K562 (cell line): ENCODE measurements around the gene PEDS1. TPM values are rescaled to one million over a fixed set of nuclear protein-coding genes. Genes with fewer than 3 reads are reported as not detected.

Experiments
- BCOR ChIP-seq: fragments of 450-650 bp; IDR thresholded peaks from 2 replicates; pipeline ENCODE4 v1.6.1; 2016
- C11orf30 ChIP-seq: fragments of 450-650 bp; IDR thresholded peaks from 2 replicates; pipeline ENCODE4 v1.6.1; 2016; ENCODE audit warnings: low read depth, mild to moderate bottlenecking
- CBFA2T2 ChIP-seq: fragments of 450-650 bp; conservative IDR thresholded peaks from 2 replicates; pipeline ENCODE4 v1.6.1; 2017; ENCODE audit warnings: mild to moderate bottlenecking
- DDX20 ChIP-seq: fragments of 450-650 bp; IDR thresholded peaks from 2 replicates; pipeline ENCODE4 v1.6.1; 2016; ENCODE audit warnings: missing genetic modification characterization, low read depth, mild to moderate bottlenecking, missing compliant biosample characterization, moderate library complexity
- GATA2 ChIP-seq: sonication (generic); formaldehyde crosslinking; IDR thresholded peaks from 2 replicates; pipeline ENCODE4 v1.4.0; 2020; ENCODE audit warnings: mild to moderate bottlenecking, missing genetic modification reagents
- MECOM ChIP-seq: fragments of 250-450 bp; sonication (Bioruptor Pico); IDR thresholded peaks from 2 replicates; pipeline ENCODE4 v1.8.0; 2022; ENCODE audit warnings: inconsistent platforms
- MXI1 ChIP-seq: IDR thresholded peaks from 2 replicates; pipeline ENCODE4 v1.6.1; 2011; ENCODE audit warnings: low read depth, mild to moderate bottlenecking, improper control_type of control experiment, low read length
- NCOA4 ChIP-seq: fragments of 450-650 bp; IDR thresholded peaks from 2 replicates; pipeline ENCODE4 v1.6.1; 2018; ENCODE audit warnings: mild to moderate bottlenecking; ENCODE audit not compliant: partially characterized antibody
- SIX5 ChIP-seq, 2 experiments: IDR thresholded peaks; 2 replicates each; pipeline ENCODE4 v1.6.1; 2011; ENCODE audit warnings: low read length in 2 of 2, borderline replicate concordance in 1 of 2, low read depth in 1 of 2, mild to moderate bottlenecking in 1 of 2, moderate library complexity in 1 of 2; ENCODE audit not compliant: insufficient read depth in 1 of 2
- SNIP1 ChIP-seq: fragments of 450-650 bp; IDR thresholded peaks from 2 replicates; pipeline ENCODE4 v1.7.1; 2017; ENCODE audit warnings: low read depth, mild to moderate bottlenecking
- SOX6 ChIP-seq: fragments of 450-650 bp; IDR thresholded peaks from 2 replicates; pipeline ENCODE4 v1.6.1; 2014; ENCODE audit warnings: mild to moderate bottlenecking
- THRAP3 ChIP-seq: fragments of 450-650 bp; IDR thresholded peaks from 2 replicates; pipeline ENCODE4 v1.6.1; 2016; ENCODE audit warnings: mild to moderate bottlenecking, inconsistent platforms, borderline replicate concordance
- ZFX ChIP-seq: sonication (generic); formaldehyde crosslinking; IDR thresholded peaks from 2 replicates; pipeline ENCODE4 v1.8.0; 2022; ENCODE audit warnings: mild to moderate bottlenecking, missing genetic modification reagents, moderate library complexity
- ZNF551 ChIP-seq: fragments of 250-450 bp; sonication (Bioruptor Pico); IDR thresholded peaks from 2 replicates; pipeline ENCODE4 v1.5.0; 2021; ENCODE audit warnings: mild to moderate bottlenecking, moderate library complexity
- ZNF699 ChIP-seq: fragments of 250-450 bp; sonication (Bioruptor Pico); IDR thresholded peaks from 2 replicates; pipeline ENCODE4 v1.8.0; 2021; ENCODE audit warnings: mild to moderate bottlenecking, moderate library complexity; ENCODE audit not compliant: insufficient replicate concordance
- polyA plus RNA-seq, 8 experiments: library from polyadenylated mRNA; depleted of rRNA in 4 of 8; stranded (reverse) in 5 of 8; unstranded in 3 of 8; fragments of >200 nt; fragmentation: Nextera tagmentation in 2 of 8; fragmentation: Illumina TruSeq in 1 of 8; extraction: Ambion mirVana in 2 of 8; extraction: Trizol in 1 of 8; gene quantifications; 2 replicates each; pipeline versions ENCODE4 v1.2.1 to v1.2.3, GENCODE V29; 2011 to 2014; ENCODE audit warnings: inconsistent platforms in 1 of 8, missing spikeins in 1 of 8
- total RNA-seq, 7 experiments: library from RNA; depleted of rRNA in 6 of 7; stranded (reverse); fragments of >200 nt in 6 of 7; fragmentation: Illumina TruSeq in 2 of 7; extraction: Trizol in 2 of 7; gene quantifications; 2 replicates each; pipeline versions ENCODE4 v1.2.1 to v1.2.3, GENCODE V29; 2011 to 2021; ENCODE audit warnings: low replicate concordance in 1 of 7
- TF ChIP-seq, protein P1 (sequence below), 2 experiments: fragments of 450-650 bp in 1 of 2; sonication (generic) in 1 of 2; formaldehyde crosslinking in 1 of 2; IDR thresholded peaks in 1 of 2; conservative IDR thresholded peaks in 1 of 2; 2 replicates each; pipeline versions ENCODE4 v1.6.1 to v1.8.1; 2016 to 2023; ENCODE audit warnings: mild to moderate bottlenecking in 2 of 2, moderate library complexity in 2 of 2, inconsistent platforms in 1 of 2, missing genetic modification reagents in 1 of 2
- TF ChIP-seq, protein P2 (sequence below), 2 experiments: fragments of 450-650 bp; conservative IDR thresholded peaks; 2 replicates each; pipeline ENCODE4 v1.6.1; 2017; ENCODE audit warnings: mild to moderate bottlenecking in 2 of 2, moderate library complexity in 2 of 2
- TF ChIP-seq, protein P3 (sequence below), 2 experiments: IDR thresholded peaks; 2 replicates each; pipeline ENCODE4 v1.6.1; 2012; ENCODE audit warnings: improper control_type of control experiment in 2 of 2, low read depth in 2 of 2, low read length in 2 of 2, borderline replicate concordance in 1 of 2
- TF ChIP-seq, protein P4 (sequence below): fragments of 450-650 bp; formaldehyde crosslinking; conservative IDR thresholded peaks from 2 replicates; pipeline ENCODE4 v1.4.0; 2022; ENCODE audit warnings: mild to moderate bottlenecking, missing genetic modification characterization
- TF ChIP-seq, protein P5 (sequence below), 2 experiments: fragments of 450-650 bp; IDR thresholded peaks; 2 replicates each; pipeline ENCODE4 v1.6.1; 2016

PEDS1 gene
- total and polyA plus RNA-seq, 9 of the 15 experiments (the other 6 are each of a cell fraction or from before 2014, with no cell fraction given): 2.9 to 38.5 (median 24.2) TPM

DNA sequence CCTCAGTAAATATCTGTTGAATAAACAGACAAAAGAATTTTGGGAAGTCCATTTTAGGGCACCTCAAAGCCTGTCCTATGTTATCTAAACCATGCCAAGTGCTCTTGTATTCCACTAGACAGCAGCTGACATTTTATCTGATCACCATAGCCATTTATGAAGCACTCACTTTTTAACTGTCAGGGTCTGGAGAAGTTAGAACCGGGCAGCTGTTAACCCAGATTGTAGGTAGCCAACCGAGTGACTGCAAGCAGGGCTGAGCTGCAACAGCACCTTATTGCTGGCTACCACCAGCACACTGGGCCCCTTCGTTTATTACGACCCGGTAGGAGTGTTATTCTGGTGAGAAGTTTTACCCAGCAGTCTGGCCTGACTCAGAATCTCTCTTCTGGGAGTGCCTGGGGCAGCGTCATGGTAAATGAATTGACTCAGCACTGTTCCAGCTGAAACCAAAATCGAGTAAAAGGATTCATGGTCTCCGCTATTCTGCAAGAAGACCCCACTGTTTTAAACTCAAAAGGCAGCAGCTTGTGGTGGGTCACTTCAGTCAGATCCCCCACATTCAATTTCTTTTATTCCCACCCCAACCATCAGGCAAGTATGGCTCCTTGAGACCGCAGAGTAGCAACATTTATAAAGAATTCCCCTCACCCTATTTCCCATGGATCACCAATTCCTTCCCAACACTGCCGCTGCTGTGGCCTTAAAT, 42.2 kb downstream of the PEDS1 start (continued):
- TF ChIP-seq, protein P1, sequence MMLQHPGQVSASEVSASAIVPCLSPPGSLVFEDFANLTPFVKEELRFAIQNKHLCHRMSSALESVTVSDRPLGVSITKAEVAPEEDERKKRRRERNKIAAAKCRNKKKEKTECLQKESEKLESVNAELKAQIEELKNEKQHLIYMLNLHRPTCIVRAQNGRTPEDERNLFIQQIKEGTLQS (IDR thresholded peaks at IDR 0.05): no peak
- TF ChIP-seq, protein P1 (CRISPR knock-in tag; conservative IDR thresholded peaks at IDR 0.05): 0 out of 2 replicates have a peak, but pooled peaks have one; percentile 49
- TF ChIP-seq CBFA2T2 (peak; percentile 83), NCOA4 (no peak), BCOR (no peak; the same call in 1 of the 2 replicates), SNIP1 (no peak), DDX20 (tag) (no peak), MXI1 (0 out of 2 replicates have a peak, but pooled peaks have one; percentile 9), THRAP3 (no peak), ZNF551 (CRISPR knock-in tag) (no peak), ZNF699 (CRISPR knock-in tag) (no peak), SIX5 (IDR thresholded peaks at IDR 0.05; ENCODE audit: borderline replicate concordance in 1 of 2, insufficient read depth in 1 of 2, low read depth in 1 of 2, low read length in 2 of 2) (no peak), ZFX (CRISPR knock-in tag) (0 out of 2 replicates have a peak, but pooled peaks have one; percentile 12), SOX6 (peak; percentile 71), GATA2 (CRISPR knock-in tag) (peak; percentile 66), MECOM (CRISPR knock-in tag) (no peak), C11orf30 (peak; percentile 48)
- TF ChIP-seq, protein P2, sequence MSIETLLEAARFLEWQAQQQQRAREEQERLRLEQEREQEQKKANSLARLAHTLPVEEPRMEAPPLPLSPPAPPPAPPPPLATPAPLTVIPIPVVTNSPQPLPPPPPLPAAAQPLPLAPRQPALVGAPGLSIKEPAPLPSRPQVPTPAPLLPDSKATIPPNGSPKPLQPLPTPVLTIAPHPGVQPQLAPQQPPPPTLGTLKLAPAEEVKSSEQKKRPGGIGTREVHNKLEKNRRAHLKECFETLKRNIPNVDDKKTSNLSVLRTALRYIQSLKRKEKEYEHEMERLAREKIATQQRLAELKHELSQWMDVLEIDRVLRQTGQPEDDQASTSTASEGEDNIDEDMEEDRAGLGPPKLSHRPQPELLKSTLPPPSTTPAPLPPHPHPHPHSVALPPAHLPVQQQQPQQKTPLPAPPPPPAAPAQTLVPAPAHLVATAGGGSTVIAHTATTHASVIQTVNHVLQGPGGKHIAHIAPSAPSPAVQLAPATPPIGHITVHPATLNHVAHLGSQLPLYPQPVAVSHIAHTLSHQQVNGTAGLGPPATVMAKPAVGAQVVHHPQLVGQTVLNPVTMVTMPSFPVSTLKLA (conservative IDR thresholded peaks at IDR 0.05): peak in 1 of 2 experiments; percentile 52; a peak in 2 of 4 replicates
- TF ChIP-seq, protein P3, sequence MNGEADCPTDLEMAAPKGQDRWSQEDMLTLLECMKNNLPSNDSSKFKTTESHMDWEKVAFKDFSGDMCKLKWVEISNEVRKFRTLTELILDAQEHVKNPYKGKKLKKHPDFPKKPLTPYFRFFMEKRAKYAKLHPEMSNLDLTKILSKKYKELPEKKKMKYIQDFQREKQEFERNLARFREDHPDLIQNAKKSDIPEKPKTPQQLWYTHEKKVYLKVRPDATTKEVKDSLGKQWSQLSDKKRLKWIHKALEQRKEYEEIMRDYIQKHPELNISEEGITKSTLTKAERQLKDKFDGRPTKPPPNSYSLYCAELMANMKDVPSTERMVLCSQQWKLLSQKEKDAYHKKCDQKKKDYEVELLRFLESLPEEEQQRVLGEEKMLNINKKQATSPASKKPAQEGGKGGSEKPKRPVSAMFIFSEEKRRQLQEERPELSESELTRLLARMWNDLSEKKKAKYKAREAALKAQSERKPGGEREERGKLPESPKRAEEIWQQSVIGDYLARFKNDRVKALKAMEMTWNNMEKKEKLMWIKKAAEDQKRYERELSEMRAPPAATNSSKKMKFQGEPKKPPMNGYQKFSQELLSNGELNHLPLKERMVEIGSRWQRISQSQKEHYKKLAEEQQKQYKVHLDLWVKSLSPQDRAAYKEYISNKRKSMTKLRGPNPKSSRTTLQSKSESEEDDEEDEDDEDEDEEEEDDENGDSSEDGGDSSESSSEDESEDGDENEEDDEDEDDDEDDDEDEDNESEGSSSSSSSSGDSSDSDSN (IDR thresholded peaks at IDR 0.05; ENCODE audit: borderline replicate concordance in 1 of 2, low read depth in 2 of 2, low read length in 2 of 2): 0 out of 4 replicates have a peak, but pooled peaks of 1 of the 2 experiments have one; percentile 47
- TF ChIP-seq, protein P4, sequence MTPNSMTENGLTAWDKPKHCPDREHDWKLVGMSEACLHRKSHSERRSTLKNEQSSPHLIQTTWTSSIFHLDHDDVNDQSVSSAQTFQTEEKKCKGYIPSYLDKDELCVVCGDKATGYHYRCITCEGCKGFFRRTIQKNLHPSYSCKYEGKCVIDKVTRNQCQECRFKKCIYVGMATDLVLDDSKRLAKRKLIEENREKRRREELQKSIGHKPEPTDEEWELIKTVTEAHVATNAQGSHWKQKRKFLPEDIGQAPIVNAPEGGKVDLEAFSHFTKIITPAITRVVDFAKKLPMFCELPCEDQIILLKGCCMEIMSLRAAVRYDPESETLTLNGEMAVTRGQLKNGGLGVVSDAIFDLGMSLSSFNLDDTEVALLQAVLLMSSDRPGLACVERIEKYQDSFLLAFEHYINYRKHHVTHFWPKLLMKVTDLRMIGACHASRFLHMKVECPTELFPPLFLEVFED (CRISPR knock-in tag): no peak
- TF ChIP-seq, protein P5, sequence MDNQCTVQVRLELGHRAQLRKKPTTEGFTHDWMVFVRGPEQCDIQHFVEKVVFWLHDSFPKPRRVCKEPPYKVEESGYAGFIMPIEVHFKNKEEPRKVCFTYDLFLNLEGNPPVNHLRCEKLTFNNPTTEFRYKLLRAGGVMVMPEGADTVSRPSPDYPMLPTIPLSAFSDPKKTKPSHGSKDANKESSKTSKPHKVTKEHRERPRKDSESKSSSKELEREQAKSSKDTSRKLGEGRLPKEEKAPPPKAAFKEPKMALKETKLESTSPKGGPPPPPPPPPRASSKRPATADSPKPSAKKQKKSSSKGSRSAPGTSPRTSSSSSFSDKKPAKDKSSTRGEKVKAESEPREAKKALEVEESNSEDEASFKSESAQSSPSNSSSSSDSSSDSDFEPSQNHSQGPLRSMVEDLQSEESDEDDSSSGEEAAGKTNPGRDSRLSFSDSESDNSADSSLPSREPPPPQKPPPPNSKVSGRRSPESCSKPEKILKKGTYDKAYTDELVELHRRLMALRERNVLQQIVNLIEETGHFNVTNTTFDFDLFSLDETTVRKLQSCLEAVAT (IDR thresholded peaks at IDR 0.05): no peak
